ENCODE results near the gene UCK2.

DNA sequence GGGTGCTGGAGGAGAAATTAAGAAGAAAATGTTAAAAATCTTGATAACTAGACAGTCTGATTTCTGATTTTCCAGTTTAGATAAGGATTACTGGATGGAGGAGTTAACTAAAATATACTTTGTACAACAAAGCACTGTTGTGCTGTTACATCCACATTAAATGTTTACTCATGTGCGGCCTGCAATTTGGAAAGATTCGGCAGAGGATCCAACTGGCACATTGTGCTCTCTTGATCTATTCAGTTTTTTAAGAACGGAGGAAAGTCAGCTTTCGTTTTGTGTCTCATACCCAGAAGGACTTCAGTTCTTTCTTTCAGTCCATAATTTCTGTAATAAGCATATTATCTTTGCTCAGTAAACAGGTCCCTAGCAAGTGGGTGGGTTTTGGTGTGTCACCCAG, 52.5 kb downstream of the UCK2 start:
- TF ChIP-seq, protein P1, sequence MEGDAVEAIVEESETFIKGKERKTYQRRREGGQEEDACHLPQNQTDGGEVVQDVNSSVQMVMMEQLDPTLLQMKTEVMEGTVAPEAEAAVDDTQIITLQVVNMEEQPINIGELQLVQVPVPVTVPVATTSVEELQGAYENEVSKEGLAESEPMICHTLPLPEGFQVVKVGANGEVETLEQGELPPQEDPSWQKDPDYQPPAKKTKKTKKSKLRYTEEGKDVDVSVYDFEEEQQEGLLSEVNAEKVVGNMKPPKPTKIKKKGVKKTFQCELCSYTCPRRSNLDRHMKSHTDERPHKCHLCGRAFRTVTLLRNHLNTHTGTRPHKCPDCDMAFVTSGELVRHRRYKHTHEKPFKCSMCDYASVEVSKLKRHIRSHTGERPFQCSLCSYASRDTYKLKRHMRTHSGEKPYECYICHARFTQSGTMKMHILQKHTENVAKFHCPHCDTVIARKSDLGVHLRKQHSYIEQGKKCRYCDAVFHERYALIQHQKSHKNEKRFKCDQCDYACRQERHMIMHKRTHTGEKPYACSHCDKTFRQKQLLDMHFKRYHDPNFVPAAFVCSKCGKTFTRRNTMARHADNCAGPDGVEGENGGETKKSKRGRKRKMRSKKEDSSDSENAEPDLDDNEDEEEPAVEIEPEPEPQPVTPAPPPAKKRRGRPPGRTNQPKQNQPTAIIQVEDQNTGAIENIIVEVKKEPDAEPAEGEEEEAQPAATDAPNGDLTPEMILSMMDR (IDR thresholded peaks at IDR 0.05; ENCODE audit: insufficient read depth, low read length): no peak
- TF ChIP-seq, protein P2, sequence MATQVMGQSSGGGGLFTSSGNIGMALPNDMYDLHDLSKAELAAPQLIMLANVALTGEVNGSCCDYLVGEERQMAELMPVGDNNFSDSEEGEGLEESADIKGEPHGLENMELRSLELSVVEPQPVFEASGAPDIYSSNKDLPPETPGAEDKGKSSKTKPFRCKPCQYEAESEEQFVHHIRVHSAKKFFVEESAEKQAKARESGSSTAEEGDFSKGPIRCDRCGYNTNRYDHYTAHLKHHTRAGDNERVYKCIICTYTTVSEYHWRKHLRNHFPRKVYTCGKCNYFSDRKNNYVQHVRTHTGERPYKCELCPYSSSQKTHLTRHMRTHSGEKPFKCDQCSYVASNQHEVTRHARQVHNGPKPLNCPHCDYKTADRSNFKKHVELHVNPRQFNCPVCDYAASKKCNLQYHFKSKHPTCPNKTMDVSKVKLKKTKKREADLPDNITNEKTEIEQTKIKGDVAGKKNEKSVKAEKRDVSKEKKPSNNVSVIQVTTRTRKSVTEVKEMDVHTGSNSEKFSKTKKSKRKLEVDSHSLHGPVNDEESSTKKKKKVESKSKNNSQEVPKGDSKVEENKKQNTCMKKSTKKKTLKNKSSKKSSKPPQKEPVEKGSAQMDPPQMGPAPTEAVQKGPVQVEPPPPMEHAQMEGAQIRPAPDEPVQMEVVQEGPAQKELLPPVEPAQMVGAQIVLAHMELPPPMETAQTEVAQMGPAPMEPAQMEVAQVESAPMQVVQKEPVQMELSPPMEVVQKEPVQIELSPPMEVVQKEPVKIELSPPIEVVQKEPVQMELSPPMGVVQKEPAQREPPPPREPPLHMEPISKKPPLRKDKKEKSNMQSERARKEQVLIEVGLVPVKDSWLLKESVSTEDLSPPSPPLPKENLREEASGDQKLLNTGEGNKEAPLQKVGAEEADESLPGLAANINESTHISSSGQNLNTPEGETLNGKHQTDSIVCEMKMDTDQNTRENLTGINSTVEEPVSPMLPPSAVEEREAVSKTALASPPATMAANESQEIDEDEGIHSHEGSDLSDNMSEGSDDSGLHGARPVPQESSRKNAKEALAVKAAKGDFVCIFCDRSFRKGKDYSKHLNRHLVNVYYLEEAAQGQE (IDR thresholded peaks at IDR 0.05; ENCODE audit: insufficient replicate concordance, low read depth): no peak
